Measurements from ENCODE around the gene SORCS2.

GRCh38 chr4:7199129-7199725 lies 6.9 kb downstream of the SORCS2 start:
- TF ChIP-seq CEBPB (IDR thresholded peaks at IDR 0.05; ENCODE audit: low read depth, low read length): no peak
- TF ChIP-seq CTCF (conservative IDR thresholded peaks at IDR 0.05; ENCODE audit: low read depth, low read length): no peak
